Fibroblast of lung (primary cell): ENCODE data around the gene MICOS13. TPM values are rescaled to one million over a fixed set of nuclear protein-coding genes. Genes with fewer than 3 reads are reported as not detected.

Source experiments
- DNase-seq, 2 donors: peaks; one replicate each; pipeline versions ENCODE4 v3.0.0 to v3.0.0-alpha.2; 2010; ENCODE audit warnings: low read depth in 2 of 2
- H2AFZ ChIP-seq: 2 replicates; pipeline ENCODE4 v1.5.1; 2012; ENCODE audit warnings: low read length, control low read depth, inconsistent platforms
- H3K27ac ChIP-seq: 2 replicates; pipeline ENCODE4 v1.5.1; 2011; ENCODE audit warnings: low read length, control low read depth; ENCODE audit not compliant: insufficient read depth
- H3K27me3 ChIP-seq: 2 replicates; pipeline ENCODE4 v1.5.1; 2011; ENCODE audit warnings: mild to moderate bottlenecking, low read length; ENCODE audit not compliant: control insufficient read depth, insufficient read depth
- H3K36me3 ChIP-seq: 2 replicates; pipeline ENCODE4 v1.5.1; 2011; ENCODE audit warnings: low read length; ENCODE audit not compliant: control insufficient read depth, insufficient read depth
- H3K4me1 ChIP-seq: 2 replicates; pipeline ENCODE4 v1.5.1; 2011; ENCODE audit warnings: low read length; ENCODE audit not compliant: control insufficient read depth, insufficient read depth; ENCODE audit errors: extremely low read depth
- H3K4me2 ChIP-seq: 2 replicates; pipeline ENCODE4 v1.5.1; 2011; ENCODE audit warnings: low read length, control low read depth; ENCODE audit not compliant: insufficient read depth; ENCODE audit errors: extremely low read depth
- H3K4me3 ChIP-seq, 4 experiments: fragments of 200-600 bp in 1 of 4; sonication (generic) in 1 of 4; replicated peaks in 1 of 4; 2 replicates each; pipeline ENCODE4 v1.5.1; 2011 to 2016; ENCODE audit warnings: low read length in 4 of 4, low read depth in 3 of 4, mild to moderate bottlenecking in 3 of 4, control low read depth in 2 of 4, inconsistent platforms in 1 of 4, mixed read lengths in 1 of 4; ENCODE audit not compliant: insufficient read depth in 1 of 4; ENCODE audit errors: control extremely low read depth in 1 of 4
- H3K79me2 ChIP-seq: 2 replicates; pipeline ENCODE4 v1.5.1; 2012; ENCODE audit warnings: mild to moderate bottlenecking, low read length, inconsistent platforms; ENCODE audit not compliant: control insufficient read depth, insufficient read depth
- H3K9ac ChIP-seq: 2 replicates; pipeline ENCODE4 v1.5.1; 2011; ENCODE audit warnings: mild to moderate bottlenecking, low read length, control low read depth; ENCODE audit not compliant: insufficient read depth
- H3K9me3 ChIP-seq: 2 replicates; pipeline ENCODE4 v1.5.1; 2012; ENCODE audit warnings: low read depth, low read length; ENCODE audit not compliant: control insufficient read depth, insufficient read depth
- H4K20me1 ChIP-seq: 2 replicates; pipeline ENCODE4 v1.5.1; 2011; ENCODE audit warnings: low read length; ENCODE audit not compliant: control insufficient read depth, insufficient read depth; ENCODE audit errors: extremely low read depth
- CTCF ChIP-seq, 2 donors: IDR thresholded peaks in 1 of 2; conservative IDR thresholded peaks in 1 of 2; 1 replicate in 1 of 2; 2 replicates in 1 of 2; pipeline ENCODE4 v1.5.1; 2011 to 2012; ENCODE audit warnings: low read length in 2 of 2, control low read depth in 1 of 2, inconsistent platforms in 1 of 2, low read depth in 1 of 2, mild to moderate bottlenecking in 1 of 2
- EZH2 ChIP-seq: IDR thresholded peaks from 2 replicates; pipeline ENCODE4 v1.5.1; 2012; ENCODE audit warnings: low read length, control low read depth, mild to moderate bottlenecking; ENCODE audit errors: missing control alignments
- polyA plus RNA-seq, 2 donors: library from polyadenylated mRNA; depleted of rRNA in 1 of 2; stranded (reverse) in 1 of 2; unstranded in 1 of 2; fragments of >200 nt; gene quantifications; 2 replicates each; pipeline ENCODE4 v1.2.1, GENCODE V29; 2011 to 2012; ENCODE audit warnings: missing spikeins in 1 of 2
- total RNA-seq: library from RNA; depleted of rRNA; stranded (reverse); fragments of >200 nt; gene quantifications from 2 replicates; pipeline ENCODE4 v1.2.1, GENCODE V29; 2014

MICOS13 gene
- total and polyA plus RNA-seq, 2 donors (not counting 1 experiment from before 2014, with no cell fraction given) = 20.8 to 73.5 TPM

DNA sequence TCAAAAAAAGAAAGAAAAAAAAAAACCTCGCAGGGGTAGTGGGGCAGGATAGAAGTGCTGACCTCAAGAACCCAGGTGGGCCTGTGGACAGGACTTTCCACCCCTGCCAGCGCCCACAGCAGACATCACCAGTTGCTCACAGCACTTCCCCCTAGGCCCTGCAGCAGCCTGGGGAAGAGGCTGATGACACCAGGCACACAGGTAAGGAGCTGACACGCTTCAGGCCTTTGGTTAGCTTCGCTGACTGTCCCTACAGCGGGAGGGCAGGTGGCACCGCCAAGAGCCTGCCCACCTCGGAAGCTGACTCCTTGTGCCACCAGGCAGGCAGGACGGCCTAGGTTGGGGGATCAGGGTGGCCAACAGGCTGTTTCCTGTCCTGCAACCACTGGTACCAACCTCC, 30.7 kb upstream of the MICOS13 start:
- no peak for DNase-seq
- H2AFZ ChIP-seq = no peak overlapping the region
- H3K4me2 ChIP-seq = no peak overlapping the region
- peaks cover 15% of the 10 kb centered on the region for H3K79me2 ChIP-seq
- no peaks in the 10 kb centered on the region for H3K27me3 ChIP-seq
- H3K4me3 ChIP-seq = no peak overlapping the region
- H3K4me1 ChIP-seq = no peaks in the 10 kb centered on the region
- peaks cover 43% of the 10 kb centered on the region for H3K36me3 ChIP-seq
- H3K9ac ChIP-seq = no peak overlapping the region
- H3K27ac ChIP-seq = no peak overlapping the region
- no peaks in the 10 kb centered on the region for H3K9me3 ChIP-seq
- TF ChIP-seq CTCF (conservative IDR thresholded peaks at IDR 0.05 in 1 of 2, IDR thresholded peaks at IDR 0.05 in 1 of 2; ENCODE audit: low read depth in 1 of 2, low read length in 2 of 2) = no peak
- TF ChIP-seq EZH2 = no peak
- no peaks in the 10 kb centered on the region for H4K20me1 ChIP-seq

DNA sequence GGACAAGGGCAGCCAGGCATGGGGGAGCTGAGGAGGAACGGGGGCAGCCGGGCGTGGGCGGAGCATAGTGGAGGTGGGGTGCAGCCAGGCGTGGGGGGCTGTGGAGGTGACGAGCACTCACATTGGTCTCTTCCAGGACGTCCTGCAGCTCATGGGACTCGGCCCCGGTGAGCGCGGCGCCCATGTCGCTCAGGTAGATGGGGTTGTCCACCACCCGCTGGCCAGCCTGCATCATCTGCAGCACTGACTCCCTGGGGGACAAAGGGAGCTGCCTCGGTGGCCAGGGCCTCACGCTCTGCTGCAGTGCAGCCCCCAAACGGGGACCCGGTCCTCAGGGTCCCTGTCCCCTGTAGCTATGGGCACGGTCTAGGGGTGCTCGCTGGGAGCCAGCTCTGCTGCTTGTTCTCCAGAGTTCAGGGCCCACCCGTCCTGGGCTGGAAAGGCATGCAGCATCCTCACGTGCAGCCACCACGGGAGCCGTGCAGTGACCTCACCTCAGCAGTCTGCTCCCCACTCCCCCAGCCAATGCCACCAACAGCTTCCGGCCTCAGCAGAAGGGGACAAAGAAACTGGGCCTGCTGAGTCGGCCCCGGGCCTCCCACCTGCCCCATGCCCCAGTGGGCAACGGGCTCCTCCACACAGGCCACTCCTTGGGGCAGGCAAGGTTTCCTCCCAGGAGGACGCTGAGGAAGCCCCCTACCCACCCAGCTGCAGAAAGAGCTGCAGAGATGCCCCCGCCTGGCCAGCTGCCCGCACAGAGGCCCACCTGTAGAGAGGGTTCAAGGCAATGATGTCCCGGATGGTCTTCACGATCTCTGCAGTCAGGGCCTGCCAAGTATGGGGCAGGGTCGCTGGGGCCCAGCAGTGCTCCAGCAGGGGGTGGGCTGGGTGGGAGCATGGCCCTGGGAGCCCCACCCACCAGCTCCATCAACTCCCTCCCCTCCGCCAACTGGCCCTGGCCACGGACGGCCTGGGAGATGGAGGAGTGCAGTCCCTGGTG, 27.6 kb upstream of the MICOS13 start:
- H4K20me1 ChIP-seq = no peaks in the 10 kb centered on the region
- H3K79me2 ChIP-seq = no peaks in the 10 kb centered on the region
- H3K27ac ChIP-seq = no peak overlapping the region
- no peaks in the 10 kb centered on the region for H3K9me3 ChIP-seq
- H3K36me3 ChIP-seq = peaks cover 51% of the 10 kb centered on the region
- H3K4me3 ChIP-seq = no peak overlapping the region
- TF ChIP-seq CTCF (conservative IDR thresholded peaks at IDR 0.05 in 1 of 2, IDR thresholded peaks at IDR 0.05 in 1 of 2; ENCODE audit: low read depth in 1 of 2, low read length in 2 of 2) = no peak
- no peak for TF ChIP-seq EZH2
- no peak for DNase-seq
- H3K27me3 ChIP-seq = no peaks in the 10 kb centered on the region
- H3K4me2 ChIP-seq = no peak overlapping the region
- H2AFZ ChIP-seq = no peak overlapping the region
- H3K4me1 ChIP-seq = peaks cover 2% of the 10 kb centered on the region
- H3K9ac ChIP-seq = no peak overlapping the region

DNA sequence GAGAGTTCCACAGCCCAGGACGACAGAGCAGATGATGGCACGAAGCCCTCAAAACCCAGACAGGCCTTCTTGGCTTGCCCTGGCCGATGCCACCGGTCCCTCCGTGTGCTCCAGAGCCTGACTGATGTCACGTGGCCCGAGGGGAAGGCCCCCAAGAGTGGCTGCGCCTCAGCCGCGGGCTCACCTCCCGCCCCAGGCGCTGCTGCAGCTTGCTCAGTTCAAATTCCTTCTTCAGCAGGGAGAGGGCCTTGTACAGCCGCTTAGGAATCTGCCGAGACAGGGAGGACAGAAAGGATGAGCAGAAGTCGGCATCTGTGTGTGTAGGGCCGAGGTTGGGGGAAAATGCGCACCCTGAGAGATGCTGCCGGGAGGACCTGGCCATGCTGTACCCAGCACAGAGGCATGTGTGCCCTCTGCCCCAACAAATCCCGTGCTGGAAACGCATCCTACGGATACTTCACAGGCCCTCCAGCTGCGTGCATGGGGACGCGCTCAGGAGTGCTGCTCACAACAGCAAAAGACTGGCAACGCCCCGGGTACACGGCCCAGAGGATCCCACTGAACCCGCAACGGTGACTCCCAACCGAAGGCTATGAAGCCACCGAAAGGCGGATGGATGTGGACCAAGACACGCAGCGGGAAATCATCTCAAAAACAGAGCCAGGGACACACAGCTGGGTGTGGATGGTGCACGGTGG, 26.7 kb upstream of the MICOS13 start:
- Histone ChIP-seq H3K27ac (no peak overlapping the region), H3K9me3 (no peaks in the 10 kb centered on the region), H3K9ac (no peak overlapping the region), H3K36me3 (peaks cover 44% of the 10 kb centered on the region), H3K4me3 (no peak overlapping the region), H4K20me1 (no peaks in the 10 kb centered on the region), H3K27me3 (no peaks in the 10 kb centered on the region), H3K4me2 (no peak overlapping the region), H3K4me1 (peaks cover 2% of the 10 kb centered on the region), H3K79me2 (no peaks in the 10 kb centered on the region), H2AFZ (no peak overlapping the region)
- TF ChIP-seq EZH2 (no peak), CTCF (conservative IDR thresholded peaks at IDR 0.05 in 1 of 2, IDR thresholded peaks at IDR 0.05 in 1 of 2; ENCODE audit: low read depth in 1 of 2, low read length in 2 of 2) (no peak)
- DNase-seq = no peak
